PC-3 (cell line): ENCODE measurements around the gene ALPG.

Experiments
- EZH2 ChIP-seq: fragments of 300-600 bp; sonication (generic); IDR thresholded peaks from one replicate; pipeline ENCODE4 v1.6.1; 2017; ENCODE audit warnings: antibody characterized with exemption, mild to moderate bottlenecking, low read length; ENCODE audit not compliant: unreplicated experiment
- EZH2phosphoT487 ChIP-seq: fragments of 300-600 bp; sonication (generic); IDR thresholded peaks from 2 replicates; pipeline ENCODE4 v1.6.1; 2018; ENCODE audit warnings: mild to moderate bottlenecking, antibody characterized with exemption, low read length, borderline replicate concordance
- TF ChIP-seq, protein P1 (sequence below): fragments of 300-600 bp; sonication (generic); conservative IDR thresholded peaks from 2 replicates; pipeline ENCODE4 v1.5.1; 2017; ENCODE audit warnings: antibody characterized with exemption, low read depth, mild to moderate bottlenecking, low read length

GRCh38 chr2:232377841-232378734, 28.6 kb upstream of the ALPG start:
- TF ChIP-seq, protein P1, sequence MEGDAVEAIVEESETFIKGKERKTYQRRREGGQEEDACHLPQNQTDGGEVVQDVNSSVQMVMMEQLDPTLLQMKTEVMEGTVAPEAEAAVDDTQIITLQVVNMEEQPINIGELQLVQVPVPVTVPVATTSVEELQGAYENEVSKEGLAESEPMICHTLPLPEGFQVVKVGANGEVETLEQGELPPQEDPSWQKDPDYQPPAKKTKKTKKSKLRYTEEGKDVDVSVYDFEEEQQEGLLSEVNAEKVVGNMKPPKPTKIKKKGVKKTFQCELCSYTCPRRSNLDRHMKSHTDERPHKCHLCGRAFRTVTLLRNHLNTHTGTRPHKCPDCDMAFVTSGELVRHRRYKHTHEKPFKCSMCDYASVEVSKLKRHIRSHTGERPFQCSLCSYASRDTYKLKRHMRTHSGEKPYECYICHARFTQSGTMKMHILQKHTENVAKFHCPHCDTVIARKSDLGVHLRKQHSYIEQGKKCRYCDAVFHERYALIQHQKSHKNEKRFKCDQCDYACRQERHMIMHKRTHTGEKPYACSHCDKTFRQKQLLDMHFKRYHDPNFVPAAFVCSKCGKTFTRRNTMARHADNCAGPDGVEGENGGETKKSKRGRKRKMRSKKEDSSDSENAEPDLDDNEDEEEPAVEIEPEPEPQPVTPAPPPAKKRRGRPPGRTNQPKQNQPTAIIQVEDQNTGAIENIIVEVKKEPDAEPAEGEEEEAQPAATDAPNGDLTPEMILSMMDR = no peak
- TF ChIP-seq EZH2 = no peak
- no peak for TF ChIP-seq EZH2phosphoT487
